Colonic mucosa (tissue), 4 donors: Measurements from ENCODE around the gene ETV6. TPM values are rescaled to one million over a fixed set of nuclear protein-coding genes. Genes with fewer than 3 reads are reported as not detected.

Experiments used
- DNase-seq: peaks from one replicate; pipeline ENCODE4 v3.0.0-alpha.2; 2020
- H3K27ac ChIP-seq: fragments of 200-600 bp; one replicate; pipeline ENCODE4 v1.8.0; 2021
- H3K27me3 ChIP-seq: fragments of 200-600 bp; one replicate; pipeline ENCODE4 v1.8.0; 2021
- H3K36me3 ChIP-seq: fragments of 200-600 bp; one replicate; pipeline ENCODE4 v1.8.0; 2021
- H3K4me1 ChIP-seq: fragments of 200-600 bp; one replicate; pipeline ENCODE4 v1.8.0; 2021; ENCODE audit warnings: mild to moderate bottlenecking
- H3K4me3 ChIP-seq: fragments of 200-600 bp; one replicate; pipeline ENCODE4 v1.8.0; 2021
- H3K9ac ChIP-seq, 2 donors: one replicate each; pipeline ENCODE4 v1.7.0; 2013; ENCODE audit warnings: control low read depth in 2 of 2, low read depth in 2 of 2, low read length in 2 of 2
- H3K9me3 ChIP-seq: fragments of 200-600 bp; one replicate; pipeline ENCODE4 v1.8.0; 2021
- intact Hi-C: fragments of 100-400 bp; cut with DNase I; formaldehyde crosslinking; loops from one replicate; pipeline ENCODE4 v1.14.1; 2022
- total RNA-seq, 2 donors: library from RNA; stranded (reverse); fragmentation: NEBNext Ultra II Directional in 1 of 2; extraction: Animal tissue kit (Norgen Biotek cat#: 25700) in 1 of 2; gene quantifications; one replicate each; pipeline ENCODE4 v1.2.1, GENCODE V29; 2021
- TF ChIP-seq, protein P1 (sequence below): fragments of 200-600 bp; IDR thresholded peaks from one replicate; pipeline ENCODE4 v1.8.0; 2022; ENCODE audit warnings: antibody characterized with exemption, mild to moderate bottlenecking
- donor health status: healthy.
- donor health status: DM: no; HTN: no; CAD: no.
- donor health status: DM: no; HTN: no; CAD: no.

ETV6 gene
- total RNA-seq, 2 donors from 2014 or later = 49.2 to 73.1 TPM

DNA sequence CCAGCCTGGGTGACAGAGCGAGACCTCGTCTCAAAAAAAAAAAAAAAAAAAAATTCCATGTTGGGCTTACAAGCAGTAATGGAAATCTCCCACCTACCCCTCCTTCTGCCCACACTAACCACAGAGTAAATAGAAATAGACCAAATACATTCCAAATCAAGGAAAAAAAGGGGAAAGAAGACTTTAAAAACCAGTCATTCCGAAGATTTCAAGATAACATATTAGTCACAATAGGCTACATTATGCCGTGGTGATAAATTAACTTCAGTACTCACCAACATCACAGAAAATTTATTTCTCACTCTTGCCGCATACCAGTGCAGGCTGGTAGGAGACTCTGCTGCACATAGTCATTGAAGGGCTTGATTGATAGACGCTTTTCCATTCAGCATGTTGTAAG, 15.5 kb upstream of the ETV6 start:
- Histone ChIP-seq H3K9me3 (no peaks in the 10 kb centered on the region), H3K4me3 (no peak overlapping the region), H3K4me1 (no peaks in the 10 kb centered on the region), H3K36me3 (no peaks in the 10 kb centered on the region), H3K27ac (no peak overlapping the region), H3K27me3 (no peaks in the 10 kb centered on the region), H3K9ac (no peak overlapping the region)
- TF ChIP-seq, protein P1, sequence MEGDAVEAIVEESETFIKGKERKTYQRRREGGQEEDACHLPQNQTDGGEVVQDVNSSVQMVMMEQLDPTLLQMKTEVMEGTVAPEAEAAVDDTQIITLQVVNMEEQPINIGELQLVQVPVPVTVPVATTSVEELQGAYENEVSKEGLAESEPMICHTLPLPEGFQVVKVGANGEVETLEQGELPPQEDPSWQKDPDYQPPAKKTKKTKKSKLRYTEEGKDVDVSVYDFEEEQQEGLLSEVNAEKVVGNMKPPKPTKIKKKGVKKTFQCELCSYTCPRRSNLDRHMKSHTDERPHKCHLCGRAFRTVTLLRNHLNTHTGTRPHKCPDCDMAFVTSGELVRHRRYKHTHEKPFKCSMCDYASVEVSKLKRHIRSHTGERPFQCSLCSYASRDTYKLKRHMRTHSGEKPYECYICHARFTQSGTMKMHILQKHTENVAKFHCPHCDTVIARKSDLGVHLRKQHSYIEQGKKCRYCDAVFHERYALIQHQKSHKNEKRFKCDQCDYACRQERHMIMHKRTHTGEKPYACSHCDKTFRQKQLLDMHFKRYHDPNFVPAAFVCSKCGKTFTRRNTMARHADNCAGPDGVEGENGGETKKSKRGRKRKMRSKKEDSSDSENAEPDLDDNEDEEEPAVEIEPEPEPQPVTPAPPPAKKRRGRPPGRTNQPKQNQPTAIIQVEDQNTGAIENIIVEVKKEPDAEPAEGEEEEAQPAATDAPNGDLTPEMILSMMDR = no peak
- no peak for DNase-seq
- intact Hi-C loops = no loop called here

DNA sequence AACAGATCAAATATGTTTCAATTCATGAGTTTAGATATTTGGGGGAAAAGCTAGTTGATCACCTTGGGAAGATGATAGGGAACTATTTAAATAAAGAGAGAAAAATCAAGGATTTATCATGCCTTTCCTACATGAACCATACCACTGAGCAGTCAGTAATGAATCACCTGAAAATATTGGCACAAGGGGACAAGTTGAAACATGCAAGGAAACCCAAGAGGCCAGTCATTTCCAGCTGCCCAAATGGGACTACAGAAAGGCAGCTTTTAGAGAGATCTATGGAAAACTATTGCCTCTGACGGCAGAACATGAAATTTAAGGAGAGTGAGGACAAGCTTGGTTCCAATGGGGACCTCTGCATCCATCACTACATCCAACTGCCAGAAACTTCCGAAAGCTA, 14.1 kb upstream of the ETV6 start:
- H3K9ac ChIP-seq = no peak overlapping the region
- H3K4me1 ChIP-seq = no peaks in the 10 kb centered on the region
- DNase-seq = no peak
- no peaks in the 10 kb centered on the region for H3K27me3 ChIP-seq
- no peak overlapping the region for H3K4me3 ChIP-seq
- no peaks in the 10 kb centered on the region for H3K36me3 ChIP-seq
- TF ChIP-seq, protein P1 = no peak
- no peaks in the 10 kb centered on the region for H3K9me3 ChIP-seq
- intact Hi-C loops = no loop called here
- H3K27ac ChIP-seq = no peak overlapping the region

DNA sequence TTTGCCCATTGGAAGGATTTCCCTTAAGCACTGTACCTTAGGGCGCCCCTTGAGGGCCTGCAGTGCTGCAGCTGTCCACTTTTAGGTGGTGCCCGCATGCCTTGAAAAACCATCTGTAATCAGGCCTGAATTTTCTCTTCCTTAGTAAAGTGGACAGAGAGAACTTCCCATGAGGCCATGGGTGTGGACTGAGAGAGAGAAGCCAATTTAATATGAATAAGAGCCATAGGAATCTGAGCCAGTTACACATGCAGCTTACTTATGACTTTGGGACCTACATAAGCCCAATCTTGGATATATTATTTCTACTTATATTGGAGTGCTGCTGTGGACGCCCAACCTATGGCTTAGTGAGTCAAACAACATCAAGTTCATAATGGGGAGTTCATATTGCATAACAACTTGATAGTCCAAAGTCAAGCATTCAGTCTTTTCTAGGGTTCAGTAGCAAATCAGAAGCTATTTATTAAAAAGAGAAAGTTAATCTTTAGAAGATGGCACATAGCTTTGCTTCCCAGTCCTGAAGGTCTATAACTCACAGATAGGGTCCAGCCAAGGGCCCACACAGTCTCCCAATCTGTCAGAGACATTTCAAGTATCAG, 11.1 kb upstream of the ETV6 start:
- Histone ChIP-seq H3K4me1 (no peaks in the 10 kb centered on the region), H3K36me3 (no peaks in the 10 kb centered on the region), H3K9me3 (no peaks in the 10 kb centered on the region), H3K9ac (no peak overlapping the region), H3K27ac (no peak overlapping the region), H3K4me3 (no peak overlapping the region), H3K27me3 (no peaks in the 10 kb centered on the region)
- no peak for DNase-seq
- TF ChIP-seq, protein P1 = no peak
- intact Hi-C loops = no loop called here

DNA sequence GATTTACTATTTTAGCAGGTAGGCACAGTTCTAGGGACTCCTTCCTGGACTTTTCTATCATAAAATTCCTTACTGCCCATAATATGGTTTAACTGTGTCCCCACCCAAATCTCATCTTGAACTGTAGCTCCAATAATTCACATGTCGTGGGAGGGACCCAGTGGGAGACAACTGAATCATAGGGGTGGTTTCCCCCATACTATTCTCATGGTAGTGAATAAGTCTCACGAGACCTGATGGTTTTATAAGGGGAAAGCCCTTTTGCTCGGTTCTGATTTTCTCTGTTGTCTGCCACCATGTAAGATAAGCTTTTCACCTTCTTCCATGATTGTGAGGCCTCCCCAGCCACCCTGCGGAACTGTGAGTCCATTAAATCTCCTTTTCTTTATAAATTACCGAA, 10.0 kb upstream of the ETV6 start:
- no peak overlapping the region for H3K4me3 ChIP-seq
- no peaks in the 10 kb centered on the region for H3K36me3 ChIP-seq
- no peak for DNase-seq
- no peaks in the 10 kb centered on the region for H3K4me1 ChIP-seq
- H3K27ac ChIP-seq = no peak overlapping the region
- H3K9me3 ChIP-seq = no peaks in the 10 kb centered on the region
- no peak overlapping the region for H3K9ac ChIP-seq
- intact Hi-C loops = no loop called here
- no peaks in the 10 kb centered on the region for H3K27me3 ChIP-seq
- TF ChIP-seq, protein P1 = no peak

DNA sequence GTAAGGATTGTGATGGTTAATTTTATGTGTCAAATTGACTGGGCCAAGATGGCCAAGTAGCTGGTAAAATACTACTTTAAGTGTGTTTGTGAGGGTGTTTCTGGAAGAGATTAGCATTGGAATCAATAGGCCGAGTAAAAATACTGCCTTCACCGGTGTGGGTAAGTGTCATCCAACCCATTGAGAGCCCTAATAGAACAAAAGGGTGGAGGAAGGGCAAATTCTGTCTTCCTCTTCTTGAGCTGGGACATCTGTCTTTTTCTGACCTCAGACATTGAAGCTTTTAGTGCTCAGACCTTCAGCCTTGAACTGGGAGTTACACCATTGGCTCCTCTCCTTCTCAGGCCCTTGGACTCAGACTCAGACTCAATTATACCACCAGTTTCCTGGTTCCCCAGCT, 8.0 kb upstream of the ETV6 start:
- no peak overlapping the region for H3K9ac ChIP-seq
- no peak overlapping the region for H3K4me3 ChIP-seq
- no peak for DNase-seq
- no peaks in the 10 kb centered on the region for H3K4me1 ChIP-seq
- no peaks in the 10 kb centered on the region for H3K27me3 ChIP-seq
- H3K9me3 ChIP-seq = no peaks in the 10 kb centered on the region
- no peaks in the 10 kb centered on the region for H3K36me3 ChIP-seq
- intact Hi-C loops = no loop called here
- no peak overlapping the region for H3K27ac ChIP-seq
- TF ChIP-seq, protein P1 = no peak

DNA sequence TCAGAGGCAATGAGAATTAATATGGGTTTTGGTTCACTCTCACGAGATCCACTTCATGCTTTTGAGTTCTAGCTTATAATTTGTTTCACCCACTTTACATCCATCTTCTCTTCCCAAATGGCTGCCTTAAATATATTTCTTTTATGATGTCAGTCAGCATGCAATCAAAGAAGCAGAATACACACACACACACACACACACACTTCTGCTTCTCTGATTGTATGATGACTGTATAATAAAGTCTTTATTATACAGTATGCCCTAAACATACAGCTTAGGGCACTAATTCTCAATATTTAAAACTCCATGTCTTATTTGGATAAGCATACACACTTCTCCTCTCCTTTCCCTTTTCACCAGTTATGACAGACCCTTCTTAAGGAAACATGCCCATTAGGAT, 6.7 kb upstream of the ETV6 start:
- Histone ChIP-seq H3K4me1 (no peaks in the 10 kb centered on the region), H3K27ac (no peak overlapping the region), H3K27me3 (no peaks in the 10 kb centered on the region), H3K36me3 (no peaks in the 10 kb centered on the region), H3K4me3 (no peak overlapping the region), H3K9ac (no peak overlapping the region), H3K9me3 (no peaks in the 10 kb centered on the region)
- intact Hi-C loops = no loop called here
- TF ChIP-seq, protein P1 = no peak
- no peak for DNase-seq
